Esophagus muscularis mucosa (tissue), 4 donors: ENCODE data around the gene TAF6.

Source experiments
- EP300 ChIP-seq: sonication (generic); formaldehyde crosslinking; IDR thresholded peaks from one replicate; pipeline ENCODE4 v1.6.1; 2017; ENCODE audit warnings: antibody characterized with exemption
- POLR2A ChIP-seq: fragments of 450-650 bp; IDR thresholded peaks from one replicate; pipeline ENCODE4 v1.6.1; 2017; ENCODE audit warnings: antibody characterized with exemption, moderate library complexity, mild to moderate bottlenecking, low read depth
- POLR2AphosphoS5 ChIP-seq, 2 donors: sonication (generic); formaldehyde crosslinking; IDR thresholded peaks; one replicate each; pipeline ENCODE4 v1.6.1; 2017; ENCODE audit warnings: antibody characterized with exemption in 2 of 2
- TF ChIP-seq, protein P1 (sequence below), 3 experiments: fragments of 200-600 bp in 2 of 3; fragments of 450-650 bp in 1 of 3; sonication (generic) in 2 of 3; IDR thresholded peaks; one replicate each; pipeline ENCODE4 v1.5.1; 2017 to 2019; ENCODE audit warnings: antibody characterized with exemption in 3 of 3, mild to moderate bottlenecking in 2 of 3, moderate library complexity in 1 of 3

DNA sequence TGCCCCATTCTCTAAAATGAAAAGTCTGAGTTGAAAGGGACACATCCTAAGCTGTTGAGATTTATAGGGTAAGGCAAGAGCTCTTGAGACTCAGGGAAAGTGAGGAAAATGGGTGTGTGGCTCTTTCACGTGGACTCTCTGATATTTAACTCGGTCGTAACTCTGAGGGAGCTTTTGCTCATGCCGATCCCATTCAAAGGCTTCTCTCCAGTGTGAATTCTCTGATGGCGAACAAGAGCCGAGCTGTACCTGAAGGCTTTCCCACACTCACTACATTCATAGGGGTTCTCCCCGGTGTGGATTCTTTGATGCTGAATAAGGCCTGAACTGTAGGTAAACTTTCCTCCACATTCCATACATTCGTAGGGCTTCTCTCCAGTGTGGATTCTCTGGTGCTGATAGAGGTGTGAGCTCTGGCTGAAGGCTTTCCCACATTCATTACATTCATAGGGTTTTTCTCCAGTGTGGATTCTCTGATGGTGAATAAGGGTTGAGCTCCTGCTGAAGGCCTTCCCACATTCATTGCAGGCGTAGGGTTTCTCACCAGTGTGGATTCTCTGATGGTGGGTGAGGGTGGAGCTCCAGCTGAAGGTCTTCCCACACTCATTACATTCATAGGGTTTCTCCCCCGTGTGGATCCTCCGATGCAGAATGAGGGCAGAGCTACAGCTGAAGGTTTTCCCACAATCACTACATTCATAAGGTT is 48.0 kb downstream of the TAF6 start:
- TF ChIP-seq POLR2AphosphoS5 (IDR thresholded peaks at IDR 0.05) (no peak), EP300 (no peak), POLR2A (no peak)
- TF ChIP-seq, protein P1, sequence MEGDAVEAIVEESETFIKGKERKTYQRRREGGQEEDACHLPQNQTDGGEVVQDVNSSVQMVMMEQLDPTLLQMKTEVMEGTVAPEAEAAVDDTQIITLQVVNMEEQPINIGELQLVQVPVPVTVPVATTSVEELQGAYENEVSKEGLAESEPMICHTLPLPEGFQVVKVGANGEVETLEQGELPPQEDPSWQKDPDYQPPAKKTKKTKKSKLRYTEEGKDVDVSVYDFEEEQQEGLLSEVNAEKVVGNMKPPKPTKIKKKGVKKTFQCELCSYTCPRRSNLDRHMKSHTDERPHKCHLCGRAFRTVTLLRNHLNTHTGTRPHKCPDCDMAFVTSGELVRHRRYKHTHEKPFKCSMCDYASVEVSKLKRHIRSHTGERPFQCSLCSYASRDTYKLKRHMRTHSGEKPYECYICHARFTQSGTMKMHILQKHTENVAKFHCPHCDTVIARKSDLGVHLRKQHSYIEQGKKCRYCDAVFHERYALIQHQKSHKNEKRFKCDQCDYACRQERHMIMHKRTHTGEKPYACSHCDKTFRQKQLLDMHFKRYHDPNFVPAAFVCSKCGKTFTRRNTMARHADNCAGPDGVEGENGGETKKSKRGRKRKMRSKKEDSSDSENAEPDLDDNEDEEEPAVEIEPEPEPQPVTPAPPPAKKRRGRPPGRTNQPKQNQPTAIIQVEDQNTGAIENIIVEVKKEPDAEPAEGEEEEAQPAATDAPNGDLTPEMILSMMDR (IDR thresholded peaks at IDR 0.05) = no peak
